Caco-2 (cell line): ENCODE results near the gene SLFN11. TPM values are rescaled to one million over a fixed set of nuclear protein-coding genes. Genes with fewer than 3 reads are reported as not detected.

Experiments
- BruUV-seq: library from RNA; stranded (reverse); fragments of 400-500 nt; replicated peaks from 2 replicates; lab custom pipeline; 2021; lab: Mats Ljungman, UMichigan
- CTCF ChIA-PET: fragments of 300-600 bp; sonication (Branson Sonifier 250); formaldehyde crosslinking; loops from one replicate; lab custom pipeline; 2022; ENCODE audit warnings: antibody characterized with exemption; lab: Charles Lee
- POLR2A ChIA-PET: fragments of 300-600 bp; sonication (Branson Sonifier 250); formaldehyde crosslinking; loops from one replicate; lab custom pipeline; 2022; ENCODE audit warnings: antibody characterized with exemption; lab: Charles Lee
- DNase-seq, 2 experiments: peaks; one replicate each; pipeline versions ENCODE4 v3.0.0 to v3.0.0-alpha.2; 2020 to 2022
- H3K27me3 ChIP-seq: replicated peaks from 2 replicates; pipeline ENCODE4 v1.6.0; 2011; ENCODE audit warnings: low read length; ENCODE audit not compliant: control insufficient read depth, insufficient read depth
- H3K36me3 ChIP-seq: 2 replicates; pipeline ENCODE4 v1.5.1; 2011; ENCODE audit warnings: low read length; ENCODE audit not compliant: control insufficient read depth, insufficient read depth
- H3K4me1 ChIP-seq: fragments of 250-450 bp; sonication (Bioruptor Pico); 2 replicates; pipeline ENCODE4 v1.5.1; 2020; ENCODE audit warnings: mild to moderate bottlenecking
- H3K4me3 ChIP-seq: 2 replicates; pipeline ENCODE4 v1.5.1; 2011; ENCODE audit warnings: low read depth, mild to moderate bottlenecking, control low read depth, low read length
- H3K9me3 ChIP-seq: fragments of 250-450 bp; sonication (Bioruptor Pico); 2 replicates; pipeline ENCODE4 v1.5.1; 2020; ENCODE audit warnings: mild to moderate bottlenecking, moderate library complexity
- H3K27ac Mint-ChIP-seq: one replicate; pipeline ENCODE4 v1.8.0; 2022; ENCODE audit warnings: mixed read lengths; ENCODE audit not compliant: unreplicated experiment
- H3K27me3 Mint-ChIP-seq: one replicate; pipeline ENCODE4 v1.8.0; 2022; ENCODE audit warnings: mixed read lengths; ENCODE audit not compliant: insufficient read depth, unreplicated experiment
- H3K36me3 Mint-ChIP-seq: one replicate; pipeline ENCODE4 v1.8.0; 2022; ENCODE audit warnings: mild to moderate bottlenecking, mixed read lengths; ENCODE audit not compliant: insufficient read depth, unreplicated experiment
- H3K4me1 Mint-ChIP-seq: one replicate; pipeline ENCODE4 v1.8.0; 2022; ENCODE audit warnings: low read depth, mixed read lengths; ENCODE audit not compliant: unreplicated experiment
- H3K4me3 Mint-ChIP-seq: one replicate; pipeline ENCODE4 v1.8.0; 2022; ENCODE audit warnings: mild to moderate bottlenecking, moderate library complexity, mixed read lengths; ENCODE audit not compliant: unreplicated experiment
- H3K9me3 Mint-ChIP-seq: one replicate; pipeline ENCODE4 v1.8.0; 2022; ENCODE audit warnings: mixed read lengths; ENCODE audit not compliant: unreplicated experiment
- CTCF ChIP-seq, 2 experiments: fragments of 200-600 bp in 1 of 2; IDR thresholded peaks; 1 replicate in 1 of 2; 2 replicates in 1 of 2; pipeline versions ENCODE4 v1.5.1 to v1.8.0; 2011 to 2022; ENCODE audit warnings: antibody characterized with exemption in 1 of 2, control low read depth in 1 of 2, inconsistent platforms in 1 of 2, low read depth in 1 of 2, low read length in 1 of 2, mild to moderate bottlenecking in 1 of 2, moderate library complexity in 1 of 2; ENCODE audit not compliant: insufficient read depth in 1 of 2, severe bottlenecking in 1 of 2, unreplicated experiment in 1 of 2
- intact Hi-C: fragments of 100-400 bp; cut with micrococcal nuclease; formaldehyde crosslinking; loops from one replicate; pipeline ENCODE4 v1.10.0; 2022; ENCODE audit not compliant: unreplicated experiment
- total RNA-seq: library from RNA; stranded (reverse); gene quantifications from 2 replicates; pipeline ENCODE4 v1.2.3, GENCODE V29; 2022

Gene SLFN11
- total RNA-seq, 1 experiment from 2014 or later = not detected

GRCh38 chr17:35313875-35314409 is 59.5 kb downstream of the SLFN11 start:
- no peak overlapping the region for H3K4me3 ChIP-seq
- ChIA-PET POLR2A (no interaction called here), CTCF (interaction anchor here (1.8 kb wide), 1 partner anchor 225 kb away, joined by 5 read pairs; no protein-coding TSS in a partner anchor)
- no peak for TF ChIP-seq CTCF (IDR thresholded peaks at IDR 0.05; ENCODE audit: insufficient read depth in 1 of 2, low read depth in 1 of 2, low read length in 1 of 2, severe bottlenecking in 1 of 2, unreplicated experiment in 1 of 2)
- H3K36me3 ChIP-seq = no peaks in the 10 kb centered on the region
- H3K9me3 ChIP-seq = no peaks in the 10 kb centered on the region
- H3K36me3 Mint-ChIP-seq = no peaks in the 10 kb centered on the region
- H3K27ac Mint-ChIP-seq = no peak overlapping the region
- no TSS peak for BruUV-seq
- no peak overlapping the region for H3K4me3 Mint-ChIP-seq
- DNase-seq = no peak
- H3K9me3 Mint-ChIP-seq = no peaks in the 10 kb centered on the region
- H3K27me3 Mint-ChIP-seq = peaks cover 3% of the 10 kb centered on the region
- intact Hi-C loops = loop anchor here (5.0 kb wide), 2 partner anchors 137 to 433 kb away; no protein-coding TSS in a partner anchor
- H3K4me1 ChIP-seq = no peaks in the 10 kb centered on the region; the same call in 1 of the 2 replicates
- H3K27me3 ChIP-seq = no peaks in the 10 kb centered on the region; the same call in 1 of the 2 replicates
- no peaks in the 10 kb centered on the region for H3K4me1 Mint-ChIP-seq

GRCh38 chr17:35312790-35313711 is 60.4 kb downstream of the SLFN11 start:
- H3K9me3 ChIP-seq = peaks cover 3% of the 10 kb centered on the region; the same call in 1 of the 2 replicates

More at GRCh38 chr17:35312790-35313711, 60.4 kb downstream of the SLFN11 start:
- no peaks in the 10 kb centered on the region for H3K4me1 Mint-ChIP-seq
- peak; percentile 72 to 80 for TF ChIP-seq CTCF (IDR thresholded peaks at IDR 0.05; ENCODE audit: insufficient read depth in 1 of 2, low read depth in 1 of 2, low read length in 1 of 2, severe bottlenecking in 1 of 2, unreplicated experiment in 1 of 2)
- H3K9me3 Mint-ChIP-seq = no peaks in the 10 kb centered on the region
- H3K27ac Mint-ChIP-seq = no peak overlapping the region
- no peak overlapping the region for H3K4me3 ChIP-seq
- CTCF ChIA-PET = interaction anchor here (0.8 to 1.8 kb wide), 4 partner anchors 130 to 226 kb away, joined by 3 to 23 read pairs (median 4); no protein-coding TSS in a partner anchor
- BruUV-seq = no TSS peak
- H3K27me3 ChIP-seq = no peaks in the 10 kb centered on the region
- H3K36me3 Mint-ChIP-seq = no peaks in the 10 kb centered on the region
- POLR2A ChIA-PET = no interaction called here
- no peaks in the 10 kb centered on the region for H3K36me3 ChIP-seq
- DNase-seq = peak in 1 of 2 experiments; percentile 59
- H3K4me3 Mint-ChIP-seq = no peak overlapping the region
- H3K4me1 ChIP-seq = no peaks in the 10 kb centered on the region; the same call in 1 of the 2 replicates
- H3K27me3 Mint-ChIP-seq = peaks cover 3% of the 10 kb centered on the region
- intact Hi-C loops = loop anchor here (1.0 to 5.0 kb wide), 4 partner anchors 136 to 434 kb away; no protein-coding TSS in a partner anchor
